Esophagus squamous epithelium (tissue), 4 donors: Measurements from ENCODE around the gene TSTD1.

Source experiments
- CTCF ChIP-seq, 6 experiments: fragments of 450-650 bp in 4 of 6; fragments of 200-600 bp in 2 of 6; sonication (generic) in 2 of 6; IDR thresholded peaks; one replicate each; pipeline ENCODE4 v1.5.1; 2016 to 2019; ENCODE audit warnings: antibody characterized with exemption in 6 of 6, mild to moderate bottlenecking in 4 of 6, moderate library complexity in 4 of 6
- POLR2A ChIP-seq, 4 donors: fragments of 450-650 bp; IDR thresholded peaks; one replicate each; pipeline ENCODE4 v1.6.1; 2017; ENCODE audit warnings: antibody characterized with exemption in 4 of 4, mild to moderate bottlenecking in 4 of 4, moderate library complexity in 3 of 4

GRCh38 chr1:161048949-161049722 is 10.4 kb upstream of the TSTD1 start:
- TF ChIP-seq CTCF (IDR thresholded peaks at IDR 0.05) (no peak), POLR2A (IDR thresholded peaks at IDR 0.05) (no peak)
